HT1080 (cell line): Measurements from ENCODE around the gene MCUB. TPM values are rescaled to one million over a fixed set of nuclear protein-coding genes. Genes with fewer than 3 reads are reported as not detected.
"Not testable (repeated sequence)": the region's sequence is repeated elsewhere in the genome, so short reads cannot be mapped to it uniquely, and the experiment has no call there.

Source experiments
- DNase-seq: peaks from one replicate; pipeline ENCODE4 v3.0.0-alpha.2; 2015; ENCODE audit warnings: low read depth
- total RNA-seq: library from RNA; depleted of rRNA; stranded (reverse); fragments of >200 nt; shearing (Covaris generic); gene quantifications from 2 replicates; pipeline ENCODE4 v1.2.3, GENCODE V29; 2014

Gene MCUB
- total RNA-seq, 1 experiment from 2014 or later = 92.6 TPM

DNA sequence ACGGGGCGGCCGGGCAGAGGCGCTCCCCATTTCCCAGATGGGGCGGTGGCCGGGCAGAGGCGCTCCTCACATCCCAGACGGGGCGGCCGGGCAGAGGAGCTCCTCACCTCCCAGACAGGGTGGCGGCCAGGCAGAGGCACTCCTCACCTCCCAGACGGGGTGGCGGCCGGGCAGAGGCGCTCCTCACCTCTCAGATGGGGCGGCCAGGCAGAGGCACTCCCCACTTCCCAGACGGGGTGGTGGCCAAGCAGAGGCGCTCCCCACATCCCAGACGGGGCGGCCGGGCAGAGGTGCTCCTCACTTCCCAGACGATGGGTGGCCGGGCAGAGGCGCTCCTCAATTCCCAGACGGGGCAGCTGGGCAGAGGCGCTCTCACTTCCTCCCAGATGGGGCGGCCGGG, 118.4 kb downstream of the MCUB start:
- DNase-seq = not testable (repeated sequence)

DNA sequence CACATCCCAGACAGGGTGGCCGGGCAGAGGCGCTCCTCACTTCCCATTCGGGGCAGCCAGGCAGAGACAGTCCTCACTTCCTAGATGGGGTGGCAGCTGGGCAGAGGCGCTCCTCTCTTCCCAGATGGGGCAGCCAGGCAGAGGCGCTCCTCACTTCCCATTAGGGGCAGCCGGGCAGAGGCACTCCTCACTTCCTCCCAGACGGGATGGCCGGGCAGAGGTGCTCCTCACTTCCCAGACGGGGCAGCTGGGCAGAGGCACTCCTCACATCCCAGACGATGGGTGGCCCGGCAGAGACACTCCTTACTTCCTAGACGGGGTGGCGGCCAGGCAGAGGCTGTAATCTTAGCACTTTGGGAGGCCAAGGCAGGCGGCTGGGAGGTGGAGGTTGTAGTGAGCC, 118.9 kb downstream of the MCUB start:
- not testable (repeated sequence) for DNase-seq

GRCh38 chr4:109682875-109683274, 122.8 kb downstream of the MCUB start:
- DNase-seq = no peak

- DNase-seq = no peak
These were observed 123.7 kb downstream of the MCUB start for GRCh38 chr4:109683621-109684253.

DNA sequence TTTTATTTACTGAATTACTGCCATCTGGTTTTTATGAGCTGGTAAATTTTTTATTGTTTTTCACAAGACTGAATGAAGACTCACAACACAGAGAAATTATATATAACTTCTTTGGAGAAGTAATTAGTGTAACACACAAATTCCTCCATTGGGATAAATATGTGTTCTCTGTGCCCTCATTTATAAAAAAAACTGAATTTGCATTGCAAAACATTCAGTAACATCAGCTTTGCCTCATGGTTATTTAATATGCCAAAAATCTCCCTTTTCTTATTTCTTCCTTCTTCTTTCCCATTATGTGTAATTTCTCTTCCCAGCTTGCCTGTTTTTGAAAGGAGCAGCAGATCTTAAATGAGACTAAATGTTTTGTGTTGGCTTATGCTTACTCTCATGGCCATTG, 124.7 kb downstream of the MCUB start:
- DNase-seq = no peak

DNA sequence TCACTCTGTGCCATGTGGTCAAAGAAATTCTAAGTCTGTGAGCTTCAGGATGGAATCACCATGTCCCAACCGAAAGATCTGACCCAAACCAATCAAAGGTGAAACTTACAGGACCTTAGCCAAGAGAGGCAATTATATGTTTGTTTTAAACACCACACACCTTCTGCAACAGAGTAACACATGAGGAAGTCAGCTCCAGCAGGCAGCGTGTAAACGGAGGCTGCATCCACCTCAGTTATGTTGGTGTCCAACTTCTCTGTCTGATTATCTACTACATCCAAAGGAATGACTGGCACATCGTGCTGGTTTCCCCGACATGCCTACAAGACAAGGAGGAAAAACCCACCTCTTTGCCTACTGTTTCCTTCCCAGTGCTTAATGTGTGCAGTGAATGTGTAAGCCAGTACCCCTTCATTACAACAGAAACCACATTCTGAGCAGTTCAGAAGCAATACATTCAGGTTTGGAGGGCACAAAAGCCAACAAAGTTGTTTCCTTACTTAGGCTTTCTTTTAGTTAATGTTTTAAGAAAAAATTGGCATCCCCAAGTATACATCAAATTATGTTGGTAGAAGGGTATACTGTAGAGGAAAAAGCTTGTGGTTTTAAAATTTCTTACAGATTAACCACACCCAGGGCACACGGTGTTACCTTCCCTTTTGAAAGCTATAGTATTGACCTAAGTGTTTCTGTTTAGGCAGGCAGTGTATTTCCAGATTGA, 130.8 kb downstream of the MCUB start:
- DNase-seq = no peak

DNA sequence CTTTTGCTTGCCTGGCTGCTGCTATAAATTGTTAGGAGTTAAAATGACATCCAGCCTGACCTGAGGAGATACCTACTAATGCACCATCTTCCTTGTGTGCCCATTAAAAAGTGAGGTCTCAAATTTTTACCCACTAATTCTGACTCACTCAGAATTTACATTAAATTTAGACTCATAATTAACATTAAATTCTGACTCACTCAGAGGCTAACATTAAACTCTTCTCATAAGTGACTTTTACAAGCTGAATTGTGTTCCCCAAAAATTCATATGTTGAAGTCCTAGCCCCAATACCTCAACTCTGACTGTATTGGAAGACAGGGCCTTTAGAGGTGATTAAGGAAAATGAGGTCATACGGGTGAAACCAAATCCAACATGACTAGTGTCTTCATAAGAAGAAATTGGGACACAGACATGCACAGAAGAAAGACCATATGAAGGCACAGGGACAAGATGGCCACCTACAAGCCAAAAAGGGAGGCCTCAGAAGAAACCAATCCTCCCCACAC, 131.4 kb downstream of the MCUB start:
- DNase-seq = no peak

DNA sequence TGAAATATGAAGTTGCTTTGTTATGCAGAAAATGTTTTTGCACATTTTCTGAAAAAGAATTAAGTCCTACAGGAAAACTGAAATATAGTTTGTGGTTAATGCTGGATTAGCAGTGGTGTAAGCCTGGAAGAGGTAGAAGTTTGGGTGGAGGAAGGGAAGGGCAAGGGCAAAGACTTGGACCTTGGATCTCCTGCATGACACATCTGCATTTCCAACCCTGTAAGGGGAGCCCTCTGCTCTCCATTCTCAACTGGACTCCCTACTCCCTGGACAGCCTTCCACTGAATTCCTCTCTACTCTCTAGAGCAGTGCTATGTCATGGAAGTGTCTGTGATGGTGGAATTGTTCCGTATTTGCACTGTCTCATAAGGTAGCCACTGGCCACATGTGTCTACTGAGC, 138.6 kb downstream of the MCUB start:
- no peak for DNase-seq

GRCh38 chr4:109699553-109700225, 139.6 kb downstream of the MCUB start:
- DNase-seq = no peak

DNA sequence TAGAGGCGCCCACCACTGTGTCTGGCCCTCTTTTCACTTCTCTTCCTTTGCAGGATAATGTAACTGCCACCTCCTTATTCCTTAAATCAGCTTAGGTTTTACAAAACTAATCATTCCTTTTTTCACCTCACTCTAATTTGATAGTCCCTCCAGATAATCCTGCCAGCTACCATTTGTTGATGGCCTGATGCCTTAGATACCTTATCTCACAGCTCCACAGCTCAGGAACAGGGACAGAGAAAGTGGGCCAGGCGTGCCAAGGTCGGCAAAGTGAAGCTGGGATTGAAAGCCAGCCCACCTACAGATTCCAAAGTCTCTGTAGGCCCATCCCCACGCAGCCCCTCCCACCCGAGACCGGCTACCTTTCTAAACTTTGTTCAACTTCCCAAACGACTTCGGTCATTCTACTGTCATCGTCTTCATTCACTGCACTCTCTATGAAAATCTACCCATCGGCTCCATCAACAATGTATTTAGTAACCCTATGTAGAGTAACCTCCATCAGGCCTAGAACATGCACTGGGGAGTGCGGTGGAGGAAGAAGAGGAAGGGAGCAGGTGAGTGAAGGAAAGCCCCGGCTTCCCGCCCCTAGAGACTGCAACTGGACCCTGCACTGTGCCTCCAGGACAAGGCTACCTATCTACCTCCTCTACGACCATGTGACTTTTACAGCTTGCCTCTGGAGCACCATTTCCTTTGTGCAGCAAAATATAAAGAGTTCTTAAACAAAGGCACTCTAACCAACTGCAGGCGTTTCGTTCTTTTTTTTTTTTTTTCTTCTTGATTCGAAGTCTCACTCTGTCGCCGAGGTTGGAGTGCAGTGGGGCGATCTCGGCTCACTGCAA, 141.7 kb downstream of the MCUB start:
- no peak for DNase-seq

GRCh38 chr4:109702950-109703663, 143.1 kb downstream of the MCUB start, which contains the start of gene CASP6:
Gene CASP6 (minus strand): TSS chr4:109703445. CDS start chr4:109703395, 50 bp downstream.
- DNase-seq = peak; percentile 68

- no peak for DNase-seq
These were observed 143.8 kb downstream of the MCUB start for GRCh38 chr4:109703664-109704361.

DNA sequence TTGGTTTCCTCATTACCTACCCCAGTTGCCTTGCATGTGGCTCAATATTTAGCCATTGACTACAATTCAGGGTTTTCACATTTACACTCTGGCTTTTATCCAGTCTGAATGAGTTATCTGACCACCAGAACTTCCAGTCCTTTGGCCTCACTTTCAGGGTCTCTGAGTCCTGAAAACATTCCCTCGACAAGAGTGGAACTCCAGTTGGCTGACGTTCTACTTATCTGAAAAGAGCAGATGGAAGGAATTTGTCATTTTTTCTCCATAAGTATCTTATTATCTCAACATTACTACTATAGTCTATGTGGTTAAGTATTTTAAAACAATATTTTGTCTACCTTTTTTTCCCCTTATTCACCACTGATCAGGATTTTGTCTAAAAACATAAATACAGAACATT, 148.4 kb downstream of the MCUB start:
- no peak for DNase-seq

- DNase-seq = no peak
These were observed 148.9 kb downstream of the MCUB start for GRCh38 chr4:109708990-109709389.

GRCh38 chr4:109713500-109713899, 153.5 kb downstream of the MCUB start:
- no peak for DNase-seq

GRCh38 chr4:109718759-109719158, 158.7 kb downstream of the MCUB start:
- DNase-seq = no peak

DNA sequence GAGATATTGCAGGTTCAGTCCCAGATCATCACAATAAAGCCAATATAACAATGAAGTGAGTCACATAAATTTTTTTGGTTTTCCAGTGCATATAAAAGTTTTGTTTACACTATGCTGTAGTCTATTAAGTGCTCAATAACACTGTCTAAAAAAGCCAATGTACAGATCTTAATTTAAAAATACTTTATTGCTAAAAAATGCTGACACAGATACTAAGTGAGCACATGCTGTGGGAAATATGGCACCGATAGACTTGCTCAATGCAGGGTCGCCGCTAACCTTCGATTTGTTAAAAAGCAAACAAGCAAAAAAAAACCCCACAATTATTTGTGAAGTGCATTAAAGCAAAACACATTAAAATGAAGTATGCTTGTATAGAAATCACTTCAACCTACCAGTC, 159.6 kb downstream of the MCUB start:
- no peak for DNase-seq

DNA sequence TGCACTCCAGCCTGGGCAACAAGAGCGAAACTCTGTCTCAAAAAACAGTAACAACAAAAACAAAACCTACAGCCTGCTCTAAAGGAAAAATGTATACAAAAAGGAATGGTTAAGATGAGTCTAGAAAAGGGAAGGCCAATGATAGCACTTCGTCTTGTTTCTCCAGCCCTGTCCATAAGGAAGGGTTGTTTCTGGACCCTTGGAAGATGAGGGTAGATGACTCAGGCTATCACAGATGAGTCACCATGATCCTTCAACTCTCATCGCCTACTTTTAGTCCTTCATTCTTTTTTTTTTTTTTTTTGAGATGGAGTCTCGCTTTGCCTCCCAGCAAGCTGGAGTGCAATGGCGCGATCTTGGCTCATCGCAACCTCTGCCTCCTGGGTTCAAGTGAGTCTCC, 161.0 kb downstream of the MCUB start:
- DNase-seq = peak; percentile 90

GRCh38 chr4:109722357-109722756, 162.3 kb downstream of the MCUB start:
- no peak for DNase-seq

GRCh38 chr4:109723110-109723509, 163.1 kb downstream of the MCUB start:
- no peak for DNase-seq
